ENCODE data around the gene ENDOU. TPM values are rescaled to one million over a fixed set of nuclear protein-coding genes. Genes with fewer than 3 reads are reported as not detected.

Gene ENDOU
- total RNA-seq, 1 donor from 2014 or later, result not detected

GRCh38 chr12:47754881-47755280, 29.6 kb upstream of the ENDOU start:
- H3K9me3 ChIP-seq, result no peaks in the 10 kb centered on the region
- H3K4me1 ChIP-seq, result peaks cover 32 to 64% of the 10 kb centered on the region in 2 donors
- TF ChIP-seq CTCF (IDR thresholded peaks at IDR 0.05), result no peak
- peak overlapping the region; percentile 2 to 81 for H3K4me3 ChIP-seq
- peak overlapping the region; percentile 87 to 94 for H3K27ac ChIP-seq
- no peaks in the 10 kb centered on the region for H3K27me3 ChIP-seq
- no peak for DNase-seq (ENCODE audit: low spot score in 2 of 2)
- intact Hi-C loops (cut with DNase I), result no loop called here
- H3K36me3 ChIP-seq, result peaks cover 19 to 22% of the 10 kb centered on the region in 2 donors

GRCh38 chr12:47754126-47754525, 28.8 kb upstream of the ENDOU start:
- Histone ChIP-seq H3K27me3 (no peaks in the 10 kb centered on the region), H3K36me3 (peaks cover 27 to 30% of the 10 kb centered on the region in 2 donors), H3K27ac (peak overlapping the region; percentile 87 to 94), H3K4me1 (peaks cover 32 to 57% of the 10 kb centered on the region in 2 donors), H3K9me3 (no peaks in the 10 kb centered on the region), H3K4me3 (peak overlapping the region in 1 of 2 donors; percentile 27)
- TF ChIP-seq CTCF (IDR thresholded peaks at IDR 0.05), result no peak
- DNase-seq (ENCODE audit: low spot score in 2 of 2), result no peak
- intact Hi-C loops (cut with DNase I), result no loop called here

- Histone ChIP-seq H3K27me3 (no peaks in the 10 kb centered on the region), H3K4me1 (peaks cover 29 to 57% of the 10 kb centered on the region in 2 donors), H3K4me3 (peak overlapping the region; percentile 12 to 27), H3K36me3 (peaks cover 34 to 38% of the 10 kb centered on the region in 2 donors), H3K27ac (peak overlapping the region; percentile 87 to 94), H3K9me3 (no peaks in the 10 kb centered on the region)
- peak; percentile 80 to 97 for DNase-seq (ENCODE audit: low spot score in 2 of 2)
- intact Hi-C loops (cut with DNase I), result loop anchor here (1.0 to 2.0 kb wide), 3 partner anchors 16 to 59 kb away; partner anchors contain the start of gene SLC48A1
- TF ChIP-seq CTCF (IDR thresholded peaks at IDR 0.05), result peak in 2 of 3 experiments; percentile 12 to 21
Observed at GRCh38 chr12:47753021-47754001, 28.0 kb upstream of the ENDOU start.

GRCh38 chr12:47752552-47752951, 27.3 kb upstream of the ENDOU start:
- no peak for DNase-seq (ENCODE audit: low spot score in 2 of 2)
- intact Hi-C loops (cut with DNase I), result loop anchor here (2.0 kb wide), 1 partner anchor 60 kb away; no protein-coding TSS in a partner anchor
- peaks cover 24 to 53% of the 10 kb centered on the region in 2 donors for H3K4me1 ChIP-seq
- no peaks in the 10 kb centered on the region for H3K27me3 ChIP-seq
- no peak for TF ChIP-seq CTCF (IDR thresholded peaks at IDR 0.05)
- H3K27ac ChIP-seq, result peak overlapping the region; percentile 87 to 94
- H3K36me3 ChIP-seq, result peaks cover 41 to 46% of the 10 kb centered on the region in 2 donors
- H3K9me3 ChIP-seq, result no peaks in the 10 kb centered on the region
- peak overlapping the region in 1 of 2 donors; percentile 24 for H3K4me3 ChIP-seq

- intact Hi-C loops (cut with DNase I), result loop anchor here (2.0 kb wide), 1 partner anchor 61 kb away; no protein-coding TSS in a partner anchor
- Histone ChIP-seq H3K27ac (peak overlapping the region; percentile 87 to 94), H3K9me3 (no peaks in the 10 kb centered on the region), H3K36me3 (peaks cover 45 to 50% of the 10 kb centered on the region in 2 donors), H3K4me3 (no peak overlapping the region), H3K4me1 (peaks cover 20 to 49% of the 10 kb centered on the region in 2 donors), H3K27me3 (no peaks in the 10 kb centered on the region)
- DNase-seq (ENCODE audit: low spot score in 2 of 2), result no peak
- TF ChIP-seq CTCF (IDR thresholded peaks at IDR 0.05), result no peak
Observed at GRCh38 chr12:47752121-47752520, 26.8 kb upstream of the ENDOU start.
